ENCODE measurements around the gene MAPRE3. TPM values are rescaled to one million over a fixed set of nuclear protein-coding genes. Genes with fewer than 3 reads are reported as not detected.

Gene MAPRE3
- total and polyA plus RNA-seq, 9 of the 15 experiments (the other 6 are each of a cell fraction or from before 2014, with no cell fraction given) = 0.70 to 43.2 (median 12.6) TPM

- BruUV-seq (replicated peaks) = no TSS peak
- Histone ChIP-seq H3K36me3 (ENCODE audit: control insufficient read depth, insufficient read depth, low read length) (no peaks in the 10 kb centered on the region), H3K4me2 (ENCODE audit: insufficient read depth, low read length) (no peak overlapping the region), H4K20me1 (replicated peaks; ENCODE audit: control insufficient read depth, insufficient read depth, low read length) (no peaks in the 10 kb centered on the region), H3K4me1 (replicated peaks in 1 of 2; ENCODE audit: control insufficient read depth in 2 of 2, insufficient read depth in 2 of 2, low read length in 2 of 2) (peaks cover 8 to 15% of the 10 kb centered on the region in 2 experiments; a peak in 4 of 5 replicates), H3K9ac (ENCODE audit: insufficient read depth in 1 of 2, low read depth in 2 of 2, low read length in 2 of 2) (no peak overlapping the region), H3K27me3 (ENCODE audit: control insufficient read depth in 2 of 2, insufficient read depth in 2 of 2, low read length in 2 of 2) (peaks cover 5% of the 10 kb centered on the region in 2 experiments; a peak in 1 of 5 replicates), H3K79me2 (ENCODE audit: control insufficient read depth, insufficient read depth, low read length) (peaks cover 29% of the 10 kb centered on the region), H3K27ac (ENCODE audit: extremely low read depth, low read depth, low read length) (no peak overlapping the region), H3K9me3 (replicated peaks; ENCODE audit: control insufficient read depth, insufficient read depth, low read depth, low read length) (no peaks in the 10 kb centered on the region), H3K9me1 (ENCODE audit: control insufficient read depth, insufficient read depth, low read length) (no peaks in the 10 kb centered on the region), H3K4me3 (no peak overlapping the region), H2AFZ (ENCODE audit: low read depth, low read length) (no peak overlapping the region)
- CTCF ChIA-PET (ENCODE audit: low intra/inter-chr PET ratio) = no interaction called here
- in situ Hi-C loops (cut with MboI) = no loop called here
- 4% methylated on average over 3 of the region's 3 CpGs for WGBS (ENCODE audit: insufficient coverage, low coverage, missing lambda C conversion rate)
- FAIRE-seq = no peak
- intact Hi-C loops (cut with micrococcal nuclease) = loop anchor here (10.0 kb wide), 1 partner anchor 327 kb away; no protein-coding TSS in a partner anchor
- DNase-seq (ENCODE audit: extremely low read depth in 1 of 4, low spot score in 3 of 4) = no peak
- peak; percentile 76 for TF ChIP-seq FOSL1 (tag; conservative IDR thresholded peaks at IDR 0.05)
- TF ChIP-seq KDM1A (IDR thresholded peaks at IDR 0.05) = peak; percentile 41 to 44; a peak in 2 of 4 replicates
- TF ChIP-seq MXD1 (CRISPR knock-in tag; IDR thresholded peaks at IDR 0.05; ENCODE audit: borderline replicate concordance, poor library complexity, severe bottlenecking) = no peak
- peak; percentile 18; the same call in 1 of the 2 replicates for TF ChIP-seq JUND (IDR thresholded peaks at IDR 0.05; ENCODE audit: borderline replicate concordance, low read depth, low read length)
- TF ChIP-seq JUND (tag; IDR thresholded peaks at IDR 0.05; ENCODE audit: borderline replicate concordance, low read depth, low read length) = no peak
- TF ChIP-seq CBFB (CRISPR knock-in tag; IDR thresholded peaks at IDR 0.05) = no peak
- 0 out of 4 replicates have a peak, but pooled peaks of 1 of the 2 experiments have one; percentile 22 for TF ChIP-seq RCOR1 (IDR thresholded peaks at IDR 0.05; ENCODE audit: borderline replicate concordance in 1 of 2, low read depth in 2 of 2, low read length in 2 of 2)
- no peak for ATAC-seq
- POLR2A ChIA-PET = interaction anchor here (0.9 to 1.8 kb wide), 5 partner anchors 13 to 116 kb away, joined by 3 to 4 read pairs (median 3); no protein-coding TSS in a partner anchor
These were observed 2.4 kb upstream of the MAPRE3 start for GRCh38 chr2:26968001-26968400.

Data from K562 (cell line).